Embryonic facial prominence (tissue), 1 donor: ENCODE results near the gene MLH3.

Source experiments
- DNase-seq: peaks from one replicate; pipeline ENCODE4 v3.0.0-alpha.2; 2016; ENCODE audit errors: extremely low spot score

The MLH3 gene

DNA sequence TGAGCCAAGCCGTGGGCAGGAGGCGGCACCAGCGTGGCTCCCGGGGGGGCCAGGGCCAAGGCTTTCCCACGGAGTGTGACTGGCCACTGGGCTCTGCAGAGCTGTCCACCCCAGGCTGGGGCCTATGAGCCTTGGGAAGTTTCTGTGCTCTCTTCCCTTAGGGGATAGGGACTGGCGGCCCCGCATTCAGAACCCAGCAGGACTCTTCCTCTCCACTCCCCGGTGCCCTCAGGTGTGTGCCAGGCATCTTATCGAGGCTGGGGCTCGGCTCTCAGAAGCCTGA lies 66.3 kb downstream of the MLH3 start:
- DNase-seq = no peak

DNA sequence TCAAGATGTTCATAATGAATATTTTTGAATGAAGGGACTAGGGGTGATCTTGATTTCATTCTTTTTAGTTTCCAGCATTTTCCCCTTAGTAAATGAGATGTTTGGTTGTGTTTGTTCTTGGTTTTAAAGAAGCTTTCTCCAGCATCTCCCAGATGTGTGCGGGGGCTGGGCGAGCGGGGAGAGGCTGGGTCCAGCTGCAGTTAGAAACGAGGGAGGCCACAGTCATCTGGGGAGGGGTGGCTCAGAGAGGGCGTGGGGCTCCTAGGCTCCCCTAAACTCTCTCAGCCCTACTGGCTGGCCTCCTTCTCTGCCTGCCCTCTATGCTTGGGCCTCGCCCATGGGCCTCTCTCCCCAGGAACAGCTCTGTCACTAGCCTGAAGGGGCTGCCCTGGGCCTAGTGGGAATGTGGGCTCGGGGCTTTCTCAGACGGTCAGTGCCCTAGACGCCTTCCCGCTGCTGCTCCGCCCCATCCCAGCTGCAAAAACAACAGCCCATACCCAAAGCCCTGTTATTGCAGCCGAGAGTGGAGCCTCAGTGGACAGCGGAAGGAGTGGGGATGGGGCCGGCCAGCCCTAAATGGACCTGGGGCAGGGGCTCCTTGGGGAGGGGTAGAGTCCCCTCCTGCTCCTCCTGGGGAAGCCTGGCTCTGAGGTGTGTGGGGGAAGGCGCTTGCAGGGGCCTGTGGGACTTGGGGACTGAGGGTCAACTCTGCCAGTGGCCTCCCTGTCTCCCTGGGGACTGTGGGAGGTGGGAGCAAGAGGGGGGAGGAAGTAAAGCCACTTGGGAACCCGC lies 66.8 kb downstream of the MLH3 start:
- no peak for DNase-seq

DNA sequence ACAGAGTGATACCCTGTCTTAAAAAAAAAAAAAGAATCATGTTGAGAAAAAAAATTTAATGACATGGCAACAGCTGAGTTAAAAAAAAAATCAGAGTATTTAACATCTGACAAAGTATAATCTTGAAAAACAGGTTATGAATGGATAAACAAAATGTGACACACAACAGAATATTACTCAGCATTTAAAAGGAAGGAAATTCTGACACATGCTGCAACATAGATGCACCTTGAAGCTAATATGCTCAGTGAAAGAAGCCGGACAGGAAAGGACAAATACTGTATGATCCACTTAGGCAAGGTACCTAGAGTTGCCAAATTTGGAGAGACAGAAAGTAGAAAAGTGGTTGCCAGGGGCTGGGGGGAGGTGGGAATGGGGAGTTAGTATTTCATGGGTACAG lies 67.9 kb downstream of the MLH3 start:
- no peak for DNase-seq

DNA sequence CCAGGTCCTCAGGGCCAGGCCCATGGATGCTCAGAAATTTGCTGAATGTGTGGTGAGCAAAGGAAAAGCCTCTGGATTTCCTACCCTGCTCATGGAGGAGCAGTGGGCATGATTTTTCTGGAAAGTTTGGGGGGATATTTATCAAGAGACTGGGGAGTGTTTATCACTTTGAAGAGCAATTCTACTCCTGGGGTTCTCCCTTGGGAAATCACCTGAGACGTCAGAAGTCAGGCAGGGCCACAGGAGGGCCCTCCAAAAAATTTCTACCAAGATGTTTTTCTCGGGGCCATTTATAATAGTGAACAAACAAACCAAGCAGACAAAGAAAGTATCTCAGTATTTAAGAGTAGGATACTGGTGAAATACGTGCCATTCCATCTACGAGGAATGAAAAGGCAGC lies 68.6 kb downstream of the MLH3 start:
- no peak for DNase-seq

DNA sequence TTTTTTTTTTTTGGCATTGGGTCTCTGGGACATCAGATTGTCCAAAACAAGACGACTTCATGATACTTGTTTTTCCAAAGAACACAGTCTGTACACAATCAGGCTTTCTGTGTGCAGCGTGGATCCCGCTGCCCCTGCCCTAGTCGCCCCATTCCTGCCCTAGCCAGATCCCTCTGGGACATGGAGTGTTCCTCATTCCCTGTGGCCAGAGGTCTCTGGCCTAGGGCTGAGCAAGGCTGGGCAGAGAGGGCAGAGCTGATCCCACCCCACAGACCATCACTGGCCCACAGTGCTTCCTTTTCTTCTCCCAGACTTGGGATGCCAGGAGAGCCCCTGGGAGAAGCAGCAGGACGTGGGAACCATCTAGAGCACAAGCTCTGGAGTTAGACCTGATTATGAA lies 69.4 kb downstream of the MLH3 start:
- DNase-seq = no peak

DNA sequence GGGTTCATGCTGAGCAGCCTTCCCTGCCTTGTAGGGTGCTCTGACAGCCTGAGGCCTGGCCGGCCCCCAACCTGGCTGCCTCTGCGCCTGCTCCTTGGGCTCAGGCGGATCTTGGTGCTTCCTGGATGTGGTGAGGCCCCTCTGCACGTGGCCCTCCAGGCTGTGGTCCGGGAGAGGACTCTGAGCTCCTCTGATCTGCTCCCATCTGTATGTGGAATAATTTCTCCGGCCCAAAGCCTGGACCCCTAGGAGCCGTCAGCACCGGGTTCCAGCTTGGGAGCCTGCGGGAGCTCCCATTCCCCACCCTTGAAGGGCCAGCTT lies 69.8 kb downstream of the MLH3 start:
- DNase-seq = no peak

DNA sequence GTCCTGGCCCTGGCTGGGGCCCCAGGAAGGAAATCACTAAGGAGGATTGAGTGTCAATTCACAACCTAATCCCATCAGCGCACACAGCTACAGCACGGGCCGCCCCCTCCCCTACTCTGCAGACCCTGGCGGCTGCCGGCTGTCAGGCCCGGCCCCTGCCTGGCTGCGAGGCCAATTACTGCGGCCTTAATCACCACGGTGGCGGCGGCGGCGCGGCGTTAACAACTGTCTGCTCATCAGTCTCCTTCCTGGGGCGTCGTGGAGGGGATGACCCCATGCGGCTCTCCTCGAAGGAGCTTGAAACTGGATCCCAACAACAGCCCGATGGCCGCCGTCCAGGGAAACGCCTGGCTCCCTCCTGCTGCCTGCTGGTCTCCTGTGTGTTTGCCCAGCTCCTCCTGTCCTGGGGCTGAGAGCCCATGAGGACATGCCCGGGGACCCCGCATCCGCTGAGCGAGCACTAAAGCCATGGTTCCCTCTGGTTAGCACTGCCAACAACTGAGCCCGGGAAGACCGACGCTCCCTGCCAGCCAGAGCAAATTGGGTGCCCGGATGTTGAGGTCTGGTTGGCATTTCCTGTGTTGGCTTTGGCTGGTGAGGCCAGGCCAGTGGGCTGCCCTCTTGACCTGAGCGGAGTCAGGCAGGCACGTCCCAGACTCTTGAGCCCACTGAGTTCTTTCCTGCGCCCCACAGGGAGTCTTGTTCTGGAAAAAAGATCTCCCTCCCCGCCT lies 70.4 kb downstream of the MLH3 start:
- DNase-seq = no peak

DNA sequence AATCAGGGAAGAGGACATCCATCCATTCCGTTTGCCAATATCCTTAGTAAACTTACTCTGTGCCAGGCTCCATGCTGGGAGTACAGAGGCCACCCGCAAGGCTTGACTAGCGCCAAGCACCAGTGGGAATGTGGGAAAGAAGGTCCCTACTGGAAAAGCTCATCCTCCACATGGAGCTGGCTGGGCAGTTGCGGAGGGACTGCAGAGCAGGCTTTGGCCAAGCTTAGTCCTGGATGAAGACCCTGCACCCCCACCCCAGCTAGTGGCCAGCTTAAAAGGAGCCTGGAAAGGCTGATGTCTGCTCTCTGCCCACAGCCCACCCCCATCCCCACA lies 70.9 kb downstream of the MLH3 start:
- DNase-seq = no peak

DNA sequence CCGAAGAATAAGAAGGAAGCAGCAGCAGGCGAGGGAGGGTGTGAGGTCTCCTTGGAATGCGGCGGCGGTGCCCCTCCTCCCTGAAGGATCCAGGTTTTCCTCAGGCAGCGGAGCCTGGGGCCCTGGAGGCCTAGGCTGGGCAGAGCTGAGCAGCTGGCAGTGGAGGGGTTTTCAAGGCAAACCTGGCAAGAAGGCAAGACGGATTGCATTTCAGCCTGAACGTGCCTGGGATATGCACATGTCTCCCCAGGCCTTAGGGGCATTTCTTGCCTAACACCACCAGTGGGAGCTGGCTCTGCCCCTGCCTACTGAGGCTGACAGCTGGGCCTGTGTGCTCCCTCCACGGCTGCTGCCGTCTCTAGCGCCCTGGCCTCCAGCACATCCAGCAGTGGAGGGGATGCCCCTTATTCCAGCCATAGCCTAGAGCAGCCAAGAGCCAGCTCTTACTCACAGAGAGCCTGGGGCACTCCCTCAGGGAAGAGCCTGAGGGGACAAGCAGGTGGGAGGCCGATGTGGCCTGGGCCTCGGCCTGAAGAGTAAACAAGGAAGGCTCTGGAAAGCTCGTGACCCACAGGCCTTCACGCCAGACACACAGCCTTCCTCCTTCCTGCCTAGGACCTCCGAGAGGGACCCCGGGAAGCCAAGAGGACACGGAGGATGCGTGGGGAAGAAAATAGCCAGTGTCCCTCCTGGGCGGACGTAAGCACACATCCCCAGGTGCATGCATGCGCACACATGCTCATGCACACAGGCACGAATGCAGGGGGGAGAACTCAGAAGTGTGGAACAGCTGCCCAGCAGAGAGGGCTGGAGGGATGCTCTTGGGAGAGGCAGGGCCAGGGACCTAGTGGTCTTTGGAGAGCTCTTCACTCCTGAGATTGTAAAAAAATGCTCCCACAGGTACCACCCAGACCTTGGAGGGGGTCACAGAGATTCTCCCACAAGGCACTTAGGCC lies 71.5 kb downstream of the MLH3 start:
- DNase-seq = no peak

DNA sequence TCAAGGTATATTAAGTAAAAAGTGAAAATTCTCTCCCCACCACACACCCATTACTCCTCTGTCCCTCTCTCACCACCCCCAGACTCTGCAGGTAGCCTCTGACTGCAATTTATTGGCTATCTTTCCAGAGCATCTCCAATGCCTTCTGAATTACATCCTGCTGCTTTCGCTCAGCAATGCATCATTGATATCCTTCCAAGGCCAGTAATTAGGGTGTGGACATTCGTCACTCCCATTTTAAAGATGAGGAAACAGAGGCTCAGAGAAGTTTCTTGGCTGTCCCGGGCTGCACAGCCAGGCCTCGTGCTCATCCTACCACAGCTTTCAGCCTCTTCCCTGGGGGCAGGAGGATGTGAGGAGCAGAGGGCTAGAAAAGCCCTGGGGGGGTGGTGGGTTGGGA lies 72.2 kb downstream of the MLH3 start:
- no peak for DNase-seq

DNA sequence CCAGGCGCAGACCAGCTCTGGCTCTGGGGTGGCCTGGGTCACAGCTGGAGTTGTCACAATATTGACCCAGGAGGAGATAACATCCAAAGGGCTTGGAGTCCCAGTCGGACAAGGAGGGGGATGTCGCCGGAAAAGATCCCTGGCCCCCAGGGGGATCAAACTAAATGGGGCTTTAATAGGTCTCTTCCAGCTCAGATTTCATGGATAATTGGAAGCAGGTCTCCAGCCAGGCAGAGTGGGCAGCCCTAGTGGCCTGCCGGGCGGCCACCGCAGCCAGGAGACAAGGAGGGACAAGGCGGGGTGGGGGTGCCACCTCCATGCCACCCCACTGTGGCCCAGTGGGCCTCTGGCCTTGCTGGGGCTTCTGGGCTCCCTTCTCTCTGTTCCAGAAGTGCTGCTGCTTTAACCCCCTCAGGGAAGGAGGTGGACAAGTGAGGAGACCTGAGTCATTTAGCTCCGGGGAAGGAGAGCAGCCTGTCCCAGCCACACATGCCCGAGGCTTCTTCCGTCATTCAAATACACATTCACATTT lies 72.8 kb downstream of the MLH3 start:
- DNase-seq = no peak

DNA sequence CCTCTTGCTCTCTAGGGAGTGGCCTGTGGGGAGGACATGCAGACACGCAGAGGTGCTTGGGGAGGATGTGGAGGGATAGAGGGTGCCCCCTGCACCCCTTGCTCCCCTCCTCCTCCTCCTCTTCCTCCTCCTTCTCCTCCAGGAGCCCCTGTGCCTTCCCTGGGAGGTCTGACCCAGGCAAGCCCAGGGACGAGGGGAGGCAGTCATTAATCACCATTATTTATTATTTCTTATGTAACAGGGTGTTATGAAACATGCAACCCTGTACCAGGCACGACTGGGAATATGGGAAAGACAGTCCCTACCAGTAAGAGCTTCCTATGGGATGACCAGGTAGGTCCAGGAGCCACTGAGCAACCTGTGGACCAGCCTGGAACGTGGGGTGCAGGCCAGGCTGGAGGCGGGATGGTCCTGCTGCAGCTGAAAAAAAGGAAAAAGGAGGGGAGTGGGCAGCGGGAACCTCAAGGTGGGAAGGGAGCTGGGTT lies 73.3 kb downstream of the MLH3 start:
- DNase-seq = no peak

DNA sequence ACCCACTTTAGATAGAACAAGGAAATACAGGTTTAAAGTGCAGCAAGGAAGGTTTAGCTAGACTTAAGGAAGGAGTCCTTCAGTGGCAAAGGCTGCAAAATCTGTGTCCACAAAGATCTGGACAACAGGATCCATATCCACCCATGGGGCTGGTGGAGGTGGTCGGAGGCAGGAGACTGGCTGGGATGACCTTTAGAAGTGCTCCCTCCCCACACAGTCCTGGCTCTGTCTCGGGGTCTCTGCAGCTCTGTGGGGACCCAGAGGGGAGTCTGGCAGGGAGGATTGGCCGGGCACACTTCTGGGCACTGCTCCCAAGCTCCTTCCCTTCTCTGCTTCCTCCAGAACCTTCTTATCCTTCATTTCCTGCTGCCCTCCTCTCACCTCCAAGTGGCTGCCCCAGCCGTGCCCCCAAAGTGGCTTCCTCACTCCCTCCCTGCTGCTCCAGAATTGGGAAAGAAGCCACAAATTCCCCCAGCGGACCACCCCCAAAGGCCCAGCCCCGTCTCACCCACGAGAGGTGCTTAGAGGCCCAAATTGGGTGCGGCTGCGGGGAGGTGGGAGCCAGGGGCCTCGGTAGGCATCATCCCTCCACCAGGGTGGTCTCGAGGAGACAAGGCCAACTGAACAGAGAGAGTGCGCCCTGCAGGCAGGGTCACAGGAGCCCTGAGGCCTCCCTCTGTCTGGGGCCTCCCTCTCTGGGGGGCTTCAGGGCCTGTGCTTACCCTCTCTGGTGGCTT lies 73.9 kb downstream of the MLH3 start:
- DNase-seq = no peak

DNA sequence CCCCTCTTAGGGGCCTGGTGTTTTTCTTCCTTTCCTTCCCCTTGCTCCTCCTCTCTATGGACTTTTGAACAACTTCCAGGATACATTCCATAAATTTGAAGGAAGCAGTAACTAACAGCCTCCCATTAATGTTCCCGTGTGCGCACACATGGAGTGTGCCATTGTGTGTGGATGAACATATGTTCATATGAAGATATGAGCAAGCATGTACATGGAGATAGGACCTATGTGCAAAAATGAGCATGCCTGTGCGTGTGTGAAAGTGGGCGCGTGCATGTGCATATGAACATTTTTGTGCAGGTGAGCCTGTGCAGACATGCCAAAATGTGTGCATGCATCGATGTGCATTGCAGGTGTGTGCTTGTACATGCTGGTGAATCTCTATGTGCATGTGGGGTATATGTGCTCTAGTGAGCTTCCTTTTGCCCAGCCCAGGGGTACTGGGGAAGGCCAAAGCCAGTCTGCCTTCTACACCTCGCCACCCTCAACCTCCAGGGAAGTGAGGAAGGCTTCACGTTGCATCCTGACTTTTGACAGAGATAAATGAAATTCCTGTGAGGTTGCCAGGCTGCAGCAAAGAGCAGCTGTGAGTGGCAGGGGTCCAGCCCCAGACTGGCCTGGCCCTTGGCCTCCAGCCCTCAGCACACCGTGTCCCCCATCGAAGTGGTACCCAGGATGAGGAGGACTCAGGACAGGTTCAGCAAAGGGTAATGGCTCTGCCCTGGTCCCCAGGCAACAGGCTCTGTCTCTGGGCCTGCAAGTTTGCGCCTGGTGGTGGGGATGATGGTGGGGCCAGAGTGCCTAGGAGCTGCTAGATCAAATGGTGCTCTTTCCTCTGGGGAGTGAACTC lies 74.8 kb downstream of the MLH3 start:
- no peak for DNase-seq

DNA sequence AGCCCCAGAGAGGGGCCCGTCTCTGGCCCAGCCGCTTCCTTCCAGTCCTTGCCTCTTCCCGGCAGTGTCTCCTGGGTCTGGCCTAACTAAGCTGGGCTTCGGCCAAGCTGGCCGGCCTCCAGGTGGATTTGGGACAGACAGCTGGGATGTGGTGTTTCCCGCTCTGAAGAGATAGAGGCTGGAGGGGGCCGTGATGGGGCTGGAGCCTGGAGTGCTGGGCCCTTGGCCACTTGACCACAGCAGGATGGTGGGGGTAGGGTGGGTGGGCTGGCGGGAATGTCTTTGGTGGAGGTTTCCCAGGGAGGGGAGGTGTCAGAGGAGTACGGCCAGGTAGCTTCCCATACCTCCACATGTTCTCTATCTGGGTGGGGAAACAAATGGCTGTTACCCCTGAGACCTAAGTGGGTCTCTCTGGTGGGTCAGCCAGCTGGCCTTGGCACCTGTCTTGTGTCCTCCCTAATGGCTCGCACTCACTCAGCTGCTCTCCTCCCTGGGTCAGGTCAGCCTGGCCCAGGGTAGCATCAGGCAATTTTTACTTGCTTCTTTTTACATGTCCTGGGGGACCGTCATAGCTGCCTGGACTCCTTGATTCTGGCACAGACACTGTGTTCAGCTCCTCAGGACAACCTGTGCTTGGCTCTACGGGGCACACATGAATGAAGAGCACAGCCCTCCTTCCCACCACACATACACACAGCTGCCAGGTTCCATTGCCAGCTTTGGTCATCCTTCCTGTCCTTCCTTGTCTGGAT lies 76.0 kb downstream of the MLH3 start:
- no peak for DNase-seq

DNA sequence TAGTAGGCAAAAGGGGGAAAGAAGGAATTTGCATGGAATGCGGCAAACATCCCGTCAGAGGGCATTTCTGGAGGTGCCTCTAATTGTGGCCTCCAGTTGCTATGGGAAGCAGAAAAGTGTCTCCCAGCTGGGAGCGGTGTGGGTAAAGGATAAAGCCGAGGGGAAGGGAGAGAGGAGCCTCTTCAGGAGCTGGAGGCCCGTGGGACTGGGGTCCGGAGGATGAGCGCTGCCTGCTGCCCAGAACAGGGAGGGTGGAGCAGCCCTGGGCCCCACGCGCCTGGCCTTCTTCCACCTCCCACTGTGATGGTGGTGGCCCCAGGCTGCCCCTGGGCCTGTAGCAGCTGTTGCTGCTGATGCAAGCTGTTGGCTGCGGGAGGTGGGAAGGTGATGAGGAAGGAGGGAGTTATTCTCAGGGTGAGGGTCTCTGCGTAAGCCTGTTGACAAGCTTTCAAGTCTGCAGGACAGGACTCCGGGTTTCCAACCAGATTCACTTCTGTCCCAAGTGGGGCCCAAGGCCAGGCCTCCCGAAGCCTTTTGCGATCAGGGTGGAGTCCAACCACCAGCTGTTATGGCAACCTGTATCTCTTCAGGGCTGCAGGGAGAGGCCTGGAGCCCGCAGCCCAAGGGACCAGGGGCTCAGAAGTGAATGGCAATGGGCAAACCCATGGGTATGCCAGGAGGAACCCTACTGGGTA lies 76.8 kb downstream of the MLH3 start:
- no peak for DNase-seq

DNA sequence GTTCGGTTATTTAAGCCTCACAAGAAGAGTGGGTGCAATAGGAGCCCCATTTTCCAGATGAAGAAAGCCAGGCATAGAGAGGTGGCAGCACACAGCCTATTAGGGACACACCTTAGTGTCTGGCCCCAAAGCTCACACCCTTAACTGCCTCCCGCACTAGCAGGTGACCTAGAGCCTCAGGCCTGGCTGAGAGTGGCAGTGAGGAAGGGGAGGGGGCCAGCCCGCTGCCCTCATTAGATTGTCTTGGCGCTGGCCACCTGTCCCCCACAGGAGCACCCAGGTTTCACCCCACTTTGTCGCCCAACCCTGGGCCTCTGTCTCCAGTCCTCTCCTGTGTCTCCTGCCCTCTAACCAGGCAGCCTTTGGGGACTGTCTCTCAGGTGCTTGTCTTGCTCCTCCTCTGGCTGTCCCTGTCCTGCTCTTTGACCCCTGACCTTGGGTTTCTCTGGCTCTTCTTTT lies 77.3 kb downstream of the MLH3 start:
- DNase-seq = no peak

DNA sequence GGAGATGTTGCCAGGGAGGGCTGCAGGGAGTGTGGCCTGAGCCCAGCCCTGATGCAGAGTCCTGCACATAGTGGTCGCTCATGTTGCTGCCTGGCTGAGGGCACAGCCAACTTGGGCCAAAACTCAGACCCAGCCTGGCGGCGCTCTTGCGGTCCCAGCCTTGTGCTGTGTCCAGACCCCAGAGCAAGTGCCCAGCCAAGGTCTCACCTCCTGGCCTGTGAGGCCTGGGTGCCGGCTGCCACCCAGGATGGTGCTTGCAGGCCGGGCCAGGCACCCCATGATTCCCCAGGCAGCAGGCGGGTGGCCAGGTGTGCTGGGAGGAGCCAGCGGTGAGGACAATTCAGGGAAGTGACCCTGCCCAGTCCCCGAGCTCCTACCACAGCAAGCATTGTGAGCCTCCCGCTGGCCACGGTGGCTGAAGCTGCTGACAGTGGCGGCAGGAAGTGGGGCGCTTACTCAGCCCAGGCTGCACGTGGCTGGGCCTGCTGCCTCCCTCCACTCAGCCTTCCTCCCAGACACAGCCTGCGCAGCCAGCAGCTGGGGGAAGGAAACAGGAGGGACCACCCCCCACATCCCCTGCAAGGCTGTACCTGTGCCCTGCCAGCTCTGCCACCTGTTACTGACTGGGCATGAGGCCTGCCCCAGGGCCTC lies 78.1 kb downstream of the MLH3 start:
- DNase-seq = no peak

DNA sequence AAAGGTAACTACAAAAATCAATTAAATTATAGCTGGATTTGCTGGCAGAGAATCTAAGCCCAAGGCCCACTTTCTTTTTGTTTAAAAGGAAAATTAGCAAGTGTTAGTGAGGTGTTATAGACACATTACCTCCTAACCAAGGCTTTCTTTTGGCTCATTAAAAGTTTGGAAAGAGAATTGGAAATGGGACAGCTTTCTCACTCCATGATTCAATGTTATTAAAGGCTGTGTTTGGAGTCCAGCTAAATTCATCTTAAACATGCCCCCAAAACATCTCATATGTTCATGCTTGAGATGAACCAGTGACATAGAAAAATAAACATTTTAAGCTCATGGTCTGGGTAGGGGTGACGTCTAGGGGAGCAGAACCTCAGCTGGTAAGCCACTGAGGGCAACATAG lies 82.5 kb downstream of the MLH3 start:
- no peak for DNase-seq
